A204.1 (cell line): ENCODE results near the gene MRPS22.
A peak's percentile ranks its signal among the peaks of the same experiment; 100 is the strongest.

Experiments used
- FAIRE-seq: peaks from 2 replicates; lab custom pipeline; 2012; peaks lifted over from hg19 to GRCh38; lab: Jason Lieb, UNC

MRPS22 gene

GRCh38 chr3:139343895-139344856, at the start of gene MRPS22:
Gene MRPS22 (plus strand): TSS chr3:139344020. CDS start chr3:139344027, 7 bp downstream.
- peak; percentile 79 for FAIRE-seq

- no peak for FAIRE-seq
Observed at GRCh38 chr3:139295040-139295439, 48.8 kb upstream of the MRPS22 start.

GRCh38 chr3:139296141-139296718, 47.6 kb upstream of the MRPS22 start:
- no peak for FAIRE-seq

GRCh38 chr3:139297588-139298311, 46.1 kb upstream of the MRPS22 start:
- FAIRE-seq, result no peak

- FAIRE-seq, result no peak
Observed at GRCh38 chr3:139299261-139300132, 44.3 kb upstream of the MRPS22 start.

GRCh38 chr3:139300416-139300815, 43.4 kb upstream of the MRPS22 start:
- no peak for FAIRE-seq

GRCh38 chr3:139301183-139301582, 42.6 kb upstream of the MRPS22 start:
- no peak for FAIRE-seq

- FAIRE-seq, result no peak
Observed at GRCh38 chr3:139301654-139302053, 42.2 kb upstream of the MRPS22 start.

GRCh38 chr3:139302084-139302800, 41.6 kb upstream of the MRPS22 start:
- FAIRE-seq, result no peak

GRCh38 chr3:139302801-139303113, 41.1 kb upstream of the MRPS22 start:
- no peak for FAIRE-seq

- FAIRE-seq, result no peak
Observed at GRCh38 chr3:139303216-139303615, 40.6 kb upstream of the MRPS22 start.

- FAIRE-seq, result no peak
Observed at GRCh38 chr3:139304383-139304782, 39.4 kb upstream of the MRPS22 start.

- FAIRE-seq, result no peak
Observed at GRCh38 chr3:139306078-139306477, 37.7 kb upstream of the MRPS22 start.

- no peak for FAIRE-seq
Observed at GRCh38 chr3:139307072-139307491, 36.7 kb upstream of the MRPS22 start.

GRCh38 chr3:139307601-139308555, 35.9 kb upstream of the MRPS22 start:
- FAIRE-seq, result no peak

- FAIRE-seq, result no peak
Observed at GRCh38 chr3:139308560-139308959, 35.3 kb upstream of the MRPS22 start.

- no peak for FAIRE-seq
Observed at GRCh38 chr3:139309061-139309591, 34.7 kb upstream of the MRPS22 start.

- FAIRE-seq, result no peak
Observed at GRCh38 chr3:139309880-139310279, 33.9 kb upstream of the MRPS22 start.

- FAIRE-seq, result no peak
Observed at GRCh38 chr3:139310474-139310933, 33.3 kb upstream of the MRPS22 start.

GRCh38 chr3:139311557-139311956, 32.3 kb upstream of the MRPS22 start:
- no peak for FAIRE-seq
